ENCODE measurements around the gene LRP11. TPM values are rescaled to one million over a fixed set of nuclear protein-coding genes. Genes with fewer than 3 reads are reported as not detected.
A peak's percentile ranks its signal among the peaks of the same experiment; 100 is the strongest.

The LRP11 gene
- total and polyA plus RNA-seq, 9 of the 15 experiments (the other 6 are each of a cell fraction or from before 2014, with no cell fraction given) = 0.51 to 3.5 (median 2.4) TPM

- DNase-seq (ENCODE audit: extremely low read depth in 1 of 4, low spot score in 3 of 4) (no peak), ATAC-seq (no peak), FAIRE-seq (no peak)
- Histone ChIP-seq H3K9me1 (ENCODE audit: control insufficient read depth, insufficient read depth, low read length) (no peaks in the 10 kb centered on the region), H3K36me3 (ENCODE audit: control insufficient read depth, insufficient read depth, low read length) (peaks cover 22% of the 10 kb centered on the region; the same call in 1 of the 3 replicates), H3K4me3 (no peak overlapping the region), H3K27me3 (ENCODE audit: control insufficient read depth in 2 of 2, insufficient read depth in 2 of 2, low read length in 2 of 2) (no peaks in the 10 kb centered on the region), H2AFZ (ENCODE audit: low read depth, low read length) (no peak overlapping the region), H3K9me3 (replicated peaks; ENCODE audit: control insufficient read depth, insufficient read depth, low read depth, low read length) (no peaks in the 10 kb centered on the region), H3K4me2 (ENCODE audit: insufficient read depth, low read length) (no peak overlapping the region), H3K4me1 (replicated peaks in 1 of 2; ENCODE audit: control insufficient read depth in 2 of 2, insufficient read depth in 2 of 2, low read length in 2 of 2) (no peaks in the 10 kb centered on the region), H4K20me1 (replicated peaks; ENCODE audit: control insufficient read depth, insufficient read depth, low read length) (no peaks in the 10 kb centered on the region), H3K9ac (ENCODE audit: insufficient read depth in 1 of 2, low read depth in 2 of 2, low read length in 2 of 2) (no peak overlapping the region), H3K79me2 (ENCODE audit: control insufficient read depth, insufficient read depth, low read length) (no peaks in the 10 kb centered on the region), H3K27ac (ENCODE audit: extremely low read depth, low read depth, low read length) (no peak overlapping the region)
- BruUV-seq (replicated peaks) = no TSS peak
- CTCF ChIA-PET (ENCODE audit: low intra/inter-chr PET ratio) = no interaction called here
- intact Hi-C loops (cut with micrococcal nuclease) (no loop called here), in situ Hi-C loops (cut with MboI) (no loop called here)
- POLR2A ChIA-PET = interaction anchor here (1.5 to 3.2 kb wide), 2 partner anchors 12 to 64 kb away, joined by 3 to 21 read pairs; partner anchors contain the start of gene PCMT1
- TF ChIP-seq MAFG (tag; conservative IDR thresholded peaks at IDR 0.05) = peak; percentile 44
- TF ChIP-seq POLR2G (IDR thresholded peaks at IDR 0.05; ENCODE audit: low read depth, low read length) = 0 out of 2 replicates have a peak, but pooled peaks have one; percentile 13
- TF ChIP-seq ERF (CRISPR knock-in tag; IDR thresholded peaks at IDR 0.05) = no peak
- TF ChIP-seq MAFF (IDR thresholded peaks at IDR 0.05; ENCODE audit: low read length) = peak; percentile 52
- peak; percentile 51; the same call in 1 of the 2 replicates for TF ChIP-seq MAFK (IDR thresholded peaks at IDR 0.05; ENCODE audit: low read length)
- peak; percentile 75 for TF ChIP-seq ZNF316 (IDR thresholded peaks at IDR 0.05)
- no peak for TF ChIP-seq ARNT (IDR thresholded peaks at IDR 0.05)
- TF ChIP-seq C11orf30 (IDR thresholded peaks at IDR 0.05; ENCODE audit: low read depth) = peak; percentile 73
- TF ChIP-seq JUND (IDR thresholded peaks at IDR 0.05; ENCODE audit: borderline replicate concordance, low read depth, low read length) = no peak
- no peak for TF ChIP-seq JUND (tag; IDR thresholded peaks at IDR 0.05; ENCODE audit: borderline replicate concordance, low read depth, low read length)
- TF ChIP-seq ZNF134 (CRISPR knock-in tag; conservative IDR thresholded peaks at IDR 0.05) = no peak
- no peak for TF ChIP-seq SREBF2 (CRISPR knock-in tag; IDR thresholded peaks at IDR 0.05)
- WGBS (ENCODE audit: insufficient coverage, low coverage, missing lambda C conversion rate) = 87% methylated on average over 3 of the region's 3 CpGs
Measured at GRCh38 chr6:149813351-149813750, 50.8 kb downstream of the LRP11 start.
